AML-193 (cell line): ENCODE data around the gene SLC2A6.

Experiments used
- DNase-seq, 2 experiments: peaks; one replicate each; lab custom pipeline; 2025; lab: John Stamatoyannopoulos, UW

Gene SLC2A6

DNA sequence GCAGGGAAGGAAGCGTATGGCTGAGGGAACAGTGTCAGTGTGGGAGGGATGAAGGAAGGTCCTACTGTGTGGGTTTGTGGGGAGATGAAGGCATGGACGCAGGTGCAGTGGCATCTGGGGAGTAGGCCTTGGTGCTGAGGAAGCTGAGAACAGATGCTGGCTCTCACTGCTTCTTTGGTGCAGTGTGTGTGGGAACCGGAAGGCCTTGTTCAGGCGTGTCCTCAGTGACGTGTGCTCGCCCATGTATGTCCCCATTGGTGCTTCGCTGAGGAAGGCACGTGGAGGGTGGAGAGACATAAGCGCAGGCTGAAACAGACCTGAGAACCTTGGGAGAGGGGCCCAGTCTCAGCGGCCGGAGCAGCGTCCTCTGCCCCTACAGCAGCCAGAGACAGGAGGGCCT is 38.0 kb downstream of the SLC2A6 start:
- no peak for DNase-seq

DNA sequence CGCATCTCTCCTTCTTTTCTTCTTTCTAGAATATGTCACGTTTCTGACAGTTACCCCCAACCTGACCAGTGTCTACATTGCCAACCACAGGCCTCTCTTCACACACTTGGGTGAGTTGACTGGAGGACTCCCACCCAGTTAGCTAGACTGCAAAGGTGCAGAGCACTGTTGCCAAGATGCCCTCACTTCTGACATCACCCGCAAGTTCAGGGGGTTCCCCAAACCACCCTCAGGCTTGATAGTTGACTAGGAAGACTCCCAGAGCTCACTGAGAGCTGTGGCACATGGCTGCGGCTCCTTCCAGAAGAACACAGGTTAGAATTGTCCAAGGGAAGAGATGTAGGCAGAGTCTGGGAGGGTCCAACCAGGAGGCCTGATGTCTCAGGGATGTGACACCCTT is 39.6 kb downstream of the SLC2A6 start:
- no peak for DNase-seq

DNA sequence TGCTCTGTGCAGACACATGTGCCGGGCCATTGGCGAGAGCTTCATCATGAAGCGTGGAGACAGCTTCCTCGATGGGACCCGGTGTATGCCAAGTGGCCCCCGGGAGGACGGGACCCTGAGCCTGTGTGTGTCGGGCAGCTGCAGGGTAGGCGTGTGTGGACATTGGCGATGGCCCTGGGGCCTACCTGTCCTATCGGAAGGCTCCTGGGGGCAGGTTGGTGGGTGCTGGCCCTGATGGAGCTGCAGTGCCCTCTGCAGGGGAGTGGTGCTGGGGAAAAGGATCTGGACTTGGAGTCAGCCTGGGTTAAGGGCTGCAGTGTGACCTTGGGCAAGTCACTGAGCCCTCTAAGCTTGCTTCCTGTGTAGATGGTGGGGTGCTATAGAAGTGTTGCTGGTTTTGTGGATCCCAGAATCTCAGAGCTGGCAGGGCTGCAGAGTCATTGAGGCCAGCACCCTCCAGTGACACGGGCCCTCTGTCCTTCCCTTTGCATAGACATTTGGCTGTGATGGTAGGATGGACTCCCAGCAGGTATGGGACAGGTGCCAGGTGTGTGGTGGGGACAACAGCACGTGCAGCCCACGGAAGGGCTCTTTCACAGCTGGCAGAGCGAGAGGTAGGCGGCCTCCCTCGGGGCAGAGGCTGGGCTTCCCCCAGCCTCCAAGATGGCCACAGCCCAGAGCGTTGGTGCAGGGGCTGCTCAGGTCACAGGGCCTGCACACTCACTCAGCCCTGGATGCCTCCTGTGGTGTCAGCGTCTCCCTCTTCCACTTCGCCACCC is 41.0 kb downstream of the SLC2A6 start:
- DNase-seq: peak in 1 of 2 experiments; percentile 3

DNA sequence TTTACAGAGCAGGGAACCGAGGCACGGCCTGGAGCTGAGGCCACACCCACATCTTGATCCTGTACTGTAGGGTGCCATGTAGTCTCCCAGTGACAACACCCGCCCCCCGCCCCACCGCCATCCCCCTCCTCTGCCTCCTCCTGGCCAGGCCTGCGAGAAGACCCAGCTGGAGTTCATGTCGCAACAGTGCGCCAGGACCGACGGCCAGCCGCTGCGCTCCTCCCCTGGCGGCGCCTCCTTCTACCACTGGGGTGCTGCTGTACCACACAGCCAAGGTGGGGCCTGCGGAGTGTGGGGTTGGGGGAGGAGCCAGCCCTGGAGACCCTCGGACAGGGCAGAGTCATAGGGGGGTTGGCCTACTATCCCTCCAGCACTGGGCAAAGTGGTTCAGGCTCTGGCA is 42.2 kb downstream of the SLC2A6 start:
- DNase-seq: no peak

DNA sequence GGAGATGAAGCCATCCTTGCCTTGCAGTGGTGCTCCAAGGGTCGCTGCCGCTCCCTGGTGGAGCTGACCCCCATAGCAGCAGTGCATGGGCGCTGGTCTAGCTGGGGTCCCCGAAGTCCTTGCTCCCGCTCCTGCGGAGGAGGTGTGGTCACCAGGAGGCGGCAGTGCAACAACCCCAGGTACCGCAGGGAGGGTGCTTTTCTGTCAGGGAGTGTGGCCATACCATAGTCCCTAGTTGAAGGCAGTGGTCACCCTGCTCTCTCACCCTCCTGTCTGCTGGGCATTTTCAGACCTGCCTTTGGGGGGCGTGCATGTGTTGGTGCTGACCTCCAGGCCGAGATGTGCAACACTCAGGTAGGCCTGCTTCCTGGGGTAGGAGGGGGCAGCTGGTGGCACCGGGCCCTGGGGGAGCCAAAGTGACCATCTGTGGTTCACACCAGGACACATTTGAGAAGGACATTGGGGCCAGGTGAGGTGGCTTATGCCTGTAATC is 45.5 kb downstream of the SLC2A6 start:
- DNase-seq: no peak

DNA sequence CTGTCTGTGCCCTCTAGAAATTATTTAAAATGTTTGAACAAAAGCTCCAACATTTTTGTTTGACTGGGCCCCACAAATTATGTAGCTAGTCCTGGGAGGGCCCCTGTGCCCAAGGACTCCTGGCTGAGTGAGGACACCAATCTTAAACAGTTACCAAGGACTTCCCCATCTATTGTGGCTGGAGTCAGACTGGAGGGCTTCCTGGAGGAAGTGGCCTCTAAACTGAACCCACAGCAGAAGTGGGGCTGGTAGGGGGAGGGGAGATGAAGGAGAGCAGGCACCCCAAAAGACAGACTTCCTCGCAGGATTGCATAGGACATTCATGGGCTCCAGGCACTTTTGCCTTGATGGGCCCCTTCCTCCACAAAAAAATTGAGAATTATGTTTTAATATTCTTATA is 48.7 kb downstream of the SLC2A6 start:
- no peak for DNase-seq

DNA sequence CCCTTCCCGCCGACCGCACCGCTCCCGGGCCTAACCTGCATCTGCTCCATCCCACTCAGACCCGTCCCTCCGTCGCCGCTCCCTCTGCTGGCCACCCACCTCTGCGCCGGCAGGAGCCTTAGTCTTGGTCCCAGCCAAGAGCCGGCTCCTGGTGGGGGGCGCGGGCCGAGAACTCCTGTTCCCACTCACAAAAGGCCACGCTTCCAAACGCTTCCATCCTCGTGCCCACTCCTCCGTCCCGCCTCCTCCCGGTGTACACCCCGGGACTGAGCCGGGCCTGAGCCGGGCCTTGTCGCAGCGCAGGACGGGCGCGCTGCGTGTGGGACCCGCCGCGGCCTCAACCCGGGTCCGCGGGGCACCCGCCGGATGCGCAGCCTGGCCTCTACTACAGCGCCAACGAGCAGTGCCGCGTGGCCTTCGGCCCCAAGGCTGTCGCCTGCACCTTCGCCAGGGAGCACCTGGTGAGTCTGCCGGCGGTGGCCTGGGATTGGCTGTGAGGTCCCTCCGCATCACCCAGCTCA is 49.2 kb downstream of the SLC2A6 start:
- no peak for DNase-seq

DNA sequence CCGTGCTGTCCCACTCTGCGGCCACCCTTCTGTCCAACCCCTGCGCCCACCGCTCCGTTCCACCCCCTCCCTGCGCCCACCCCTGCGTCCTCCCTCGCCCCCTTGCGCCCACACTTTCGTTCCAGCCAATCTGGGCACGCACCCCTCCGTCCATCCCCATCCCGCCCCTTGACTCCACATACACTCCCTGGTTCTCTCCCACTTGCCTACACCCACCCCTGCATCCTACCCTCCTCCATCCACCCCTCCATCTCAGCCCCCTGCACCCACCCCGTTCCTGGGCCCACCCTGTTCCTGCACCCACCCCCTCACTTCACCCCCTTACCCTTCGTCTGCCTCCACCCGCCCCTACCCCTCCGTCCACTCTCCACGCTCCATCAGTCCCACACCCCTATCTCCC is 49.7 kb downstream of the SLC2A6 start:
- DNase-seq: no peak

DNA sequence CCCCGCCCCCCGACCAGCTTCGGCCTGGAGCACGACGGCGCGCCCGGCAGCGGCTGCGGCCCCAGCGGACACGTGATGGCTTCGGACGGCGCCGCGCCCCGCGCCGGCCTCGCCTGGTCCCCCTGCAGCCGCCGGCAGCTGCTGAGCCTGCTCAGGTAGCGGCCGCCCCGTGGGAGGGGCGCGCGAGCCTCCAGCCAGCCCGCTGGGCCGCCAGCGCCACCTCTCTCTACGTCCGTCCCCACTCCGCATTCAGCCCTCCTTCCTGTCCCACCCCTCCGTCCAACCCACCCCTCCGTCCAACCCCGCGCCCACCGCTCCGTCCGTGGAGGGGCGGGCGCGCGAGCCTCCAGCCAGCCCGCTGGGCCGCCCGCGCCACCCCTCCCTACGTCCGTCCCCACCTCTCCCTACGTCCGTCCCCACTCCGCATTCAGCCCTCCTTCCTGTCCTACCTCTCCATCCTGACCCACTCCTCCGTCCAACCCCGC is 50.2 kb downstream of the SLC2A6 start:
- DNase-seq: no peak

DNA sequence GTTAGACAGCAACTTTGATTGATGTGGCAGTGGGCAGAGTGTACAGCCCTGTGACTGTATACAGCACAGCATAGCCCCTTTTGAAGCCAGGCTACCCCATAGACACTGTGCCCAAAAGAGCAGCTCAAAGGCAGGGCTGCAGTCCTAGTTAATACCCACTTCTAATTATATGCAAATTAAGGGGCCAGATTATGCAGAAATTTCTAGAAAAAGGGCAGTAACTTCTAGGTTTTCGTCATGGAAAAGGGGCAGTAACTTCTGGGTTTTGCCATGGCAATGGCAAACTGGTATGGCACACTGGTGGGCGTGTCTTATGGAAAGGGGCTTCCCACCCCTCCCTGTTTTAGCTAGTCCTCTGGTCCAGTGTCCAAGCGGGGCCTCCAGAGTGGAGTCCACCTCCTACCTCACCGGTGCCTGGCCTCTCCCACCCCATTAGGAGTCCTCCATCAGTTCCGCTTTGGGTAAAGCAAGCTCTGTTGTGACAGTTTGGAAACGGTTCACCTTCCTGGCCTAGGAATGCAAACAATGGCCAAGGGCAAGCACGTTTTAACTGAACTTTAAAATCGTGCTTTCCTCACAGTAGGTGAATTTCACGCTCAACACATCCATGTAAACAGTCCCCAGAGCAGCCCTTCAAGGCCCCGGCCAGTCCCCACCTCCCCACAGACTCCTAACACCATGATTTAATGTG is 51.1 kb downstream of the SLC2A6 start:
- no peak for DNase-seq

DNA sequence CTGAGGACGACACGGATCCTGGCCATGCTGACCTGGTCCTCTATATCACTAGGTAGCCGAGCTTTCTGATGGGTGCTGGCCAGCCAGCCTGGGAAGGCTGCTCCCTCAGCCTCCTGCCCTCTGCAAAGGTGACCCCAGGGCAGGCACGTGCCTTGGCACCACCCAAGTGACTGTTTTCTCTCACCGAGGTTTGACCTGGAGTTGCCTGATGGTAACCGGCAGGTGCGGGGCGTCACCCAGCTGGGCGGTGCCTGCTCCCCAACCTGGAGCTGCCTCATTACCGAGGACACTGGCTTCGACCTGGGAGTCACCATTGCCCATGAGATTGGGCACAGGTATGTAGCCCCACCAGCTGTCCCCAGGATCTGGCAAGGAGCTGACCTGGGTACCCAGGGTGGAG is 52.9 kb downstream of the SLC2A6 start:
- no peak for DNase-seq

DNA sequence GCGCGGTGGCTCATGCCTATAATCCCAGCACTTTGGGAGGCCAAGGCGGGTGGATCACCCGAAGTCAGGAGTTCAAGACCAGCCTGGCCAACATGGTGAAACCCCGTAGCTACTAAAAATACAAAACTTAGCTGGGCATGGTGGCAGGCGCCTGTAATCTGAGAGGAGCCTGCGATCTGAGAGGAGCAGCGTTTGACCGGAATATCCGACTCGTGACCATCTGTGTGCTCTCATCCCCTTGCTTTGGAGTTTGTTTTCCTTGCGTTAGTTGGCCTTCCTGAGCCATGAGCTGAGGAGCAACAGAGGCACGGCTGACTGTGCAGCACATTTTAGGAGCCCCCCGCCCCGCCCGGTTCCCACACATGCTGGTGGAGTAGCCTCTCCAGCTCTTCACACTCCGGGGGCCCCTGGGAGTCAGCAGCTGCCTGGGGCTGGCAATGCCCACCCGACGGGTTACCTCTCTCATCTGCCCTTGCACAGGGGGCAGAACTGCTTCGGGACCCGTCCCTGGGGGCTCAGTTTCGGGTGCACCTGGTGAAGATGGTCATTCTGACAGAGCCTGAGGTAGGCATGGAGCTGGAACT is 53.8 kb downstream of the SLC2A6 start:
- no peak for DNase-seq

DNA sequence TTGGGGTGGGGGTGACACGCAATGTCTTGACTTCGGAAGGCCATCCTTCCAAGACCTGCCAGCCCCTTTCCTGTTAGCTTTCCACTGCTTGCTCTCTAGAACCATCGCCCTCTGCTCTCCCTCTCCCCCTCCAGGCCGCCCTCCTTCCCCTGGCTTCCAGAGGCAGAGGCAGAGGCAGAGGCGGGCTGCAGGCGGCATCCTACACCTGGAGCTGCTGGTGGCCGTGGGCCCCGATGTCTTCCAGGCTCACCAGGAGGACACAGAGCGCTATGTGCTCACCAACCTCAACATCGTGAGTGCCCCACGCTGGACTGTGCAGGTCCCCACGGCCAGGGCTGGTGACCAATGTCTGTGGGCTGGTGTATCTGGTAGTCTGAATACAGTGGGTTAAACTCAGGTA is 54.7 kb downstream of the SLC2A6 start:
- no peak for DNase-seq

DNA sequence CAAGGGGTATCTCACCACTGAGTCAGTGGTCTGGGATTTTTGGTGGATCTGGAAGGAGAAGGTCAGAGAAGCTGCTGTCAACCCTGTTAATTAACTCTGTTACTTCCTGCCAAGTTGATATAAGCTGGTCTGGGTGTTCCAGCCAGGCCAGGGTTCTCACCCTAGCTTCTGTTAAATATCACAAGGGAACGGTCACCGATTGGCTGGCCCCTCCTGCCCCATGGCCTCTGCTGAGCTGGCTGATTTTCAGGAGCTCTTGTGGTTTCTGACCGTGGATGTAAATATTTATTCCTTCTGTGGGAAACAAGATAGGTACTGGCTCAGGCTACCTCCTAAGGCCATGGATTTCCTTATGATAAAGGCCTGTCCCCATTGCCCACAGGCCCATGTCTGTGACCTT is 55.7 kb downstream of the SLC2A6 start:
- DNase-seq: no peak

DNA sequence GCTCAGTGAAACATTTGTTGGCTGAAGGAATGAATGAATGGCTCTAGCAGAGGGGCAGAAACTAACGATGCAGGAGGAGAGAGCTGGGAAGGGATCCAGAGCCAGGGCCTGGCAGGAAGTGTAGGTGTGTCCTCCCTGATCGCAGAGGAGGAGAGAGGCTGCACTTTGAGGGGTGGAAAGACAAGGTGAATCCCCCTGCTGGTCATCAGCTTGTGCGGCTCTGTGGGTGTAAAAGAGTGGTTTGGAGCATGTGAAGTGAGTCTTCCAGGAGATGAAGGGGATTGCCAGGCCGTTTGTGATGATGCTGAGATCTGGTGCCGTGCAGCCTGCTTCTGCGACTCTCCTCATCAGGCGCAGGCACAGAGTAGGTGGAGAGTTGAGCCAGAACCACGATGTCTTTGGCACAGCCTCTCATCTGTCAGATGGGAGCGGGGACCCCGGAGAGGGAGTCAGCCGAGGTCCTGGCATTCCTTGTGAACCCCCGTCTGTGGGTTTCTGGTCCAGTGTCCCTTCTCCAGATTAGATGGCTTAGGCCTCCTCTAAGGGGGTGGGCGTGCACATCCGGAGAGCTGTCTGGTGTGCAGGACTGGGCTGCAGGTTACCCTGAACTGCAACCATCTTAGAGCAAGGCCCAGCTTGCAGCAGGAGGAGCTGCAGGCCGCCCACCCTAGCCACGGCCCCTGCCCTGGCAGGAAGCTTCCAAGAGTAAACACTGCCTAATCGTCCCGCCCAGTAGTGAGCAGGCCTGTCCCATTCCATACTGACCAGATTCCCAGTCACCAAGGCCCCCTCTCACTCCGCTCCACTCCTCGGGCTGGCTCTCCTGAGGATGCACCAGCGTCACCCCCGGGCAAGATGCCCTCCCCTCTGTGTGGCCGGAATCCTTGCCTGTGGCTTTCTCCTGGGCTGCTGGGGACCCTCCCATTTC is 57.0 kb downstream of the SLC2A6 start, which contains the start of gene ADAMTS13:
Gene ADAMTS13 (plus strand): TSS at position 753 of the 928 bp plus-strand sequence. CDS start 77 bp downstream, at position 830.
- no peak for DNase-seq
